Fibroblast of mammary gland (primary cell): ENCODE measurements around the gene CD164.
A peak's percentile ranks its signal among the peaks of the same experiment; 100 is the strongest.

Source experiments
- DNase-seq: peaks from one replicate; pipeline ENCODE4 v3.0.0-alpha.2; 2010; ENCODE audit warnings: low read depth
- H3K4me3 ChIP-seq: 2 replicates; pipeline ENCODE4 v1.5.1; 2011; ENCODE audit warnings: low read depth, mild to moderate bottlenecking, low read length, moderate library complexity; ENCODE audit not compliant: control insufficient read depth
- TF ChIP-seq, protein P1 (sequence below): conservative IDR thresholded peaks from 2 replicates; pipeline ENCODE4 v1.5.1; 2011; ENCODE audit warnings: low read depth, low read length, inconsistent platforms; ENCODE audit not compliant: control insufficient read depth, insufficient read depth

Gene CD164

GRCh38 chr6:109381747-109382575 lies at the start of gene CD164:
CD164 (minus strand) TSS chr6:109382467; CDS start chr6:109382378, 89 bp downstream.
- peak; percentile 92 for DNase-seq
- TF ChIP-seq, protein P1, sequence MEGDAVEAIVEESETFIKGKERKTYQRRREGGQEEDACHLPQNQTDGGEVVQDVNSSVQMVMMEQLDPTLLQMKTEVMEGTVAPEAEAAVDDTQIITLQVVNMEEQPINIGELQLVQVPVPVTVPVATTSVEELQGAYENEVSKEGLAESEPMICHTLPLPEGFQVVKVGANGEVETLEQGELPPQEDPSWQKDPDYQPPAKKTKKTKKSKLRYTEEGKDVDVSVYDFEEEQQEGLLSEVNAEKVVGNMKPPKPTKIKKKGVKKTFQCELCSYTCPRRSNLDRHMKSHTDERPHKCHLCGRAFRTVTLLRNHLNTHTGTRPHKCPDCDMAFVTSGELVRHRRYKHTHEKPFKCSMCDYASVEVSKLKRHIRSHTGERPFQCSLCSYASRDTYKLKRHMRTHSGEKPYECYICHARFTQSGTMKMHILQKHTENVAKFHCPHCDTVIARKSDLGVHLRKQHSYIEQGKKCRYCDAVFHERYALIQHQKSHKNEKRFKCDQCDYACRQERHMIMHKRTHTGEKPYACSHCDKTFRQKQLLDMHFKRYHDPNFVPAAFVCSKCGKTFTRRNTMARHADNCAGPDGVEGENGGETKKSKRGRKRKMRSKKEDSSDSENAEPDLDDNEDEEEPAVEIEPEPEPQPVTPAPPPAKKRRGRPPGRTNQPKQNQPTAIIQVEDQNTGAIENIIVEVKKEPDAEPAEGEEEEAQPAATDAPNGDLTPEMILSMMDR: no peak
- H3K4me3 ChIP-seq: peak within 1 kb of the TSS; percentile 66

GRCh38 chr6:109429496-109429895 lies 47.2 kb upstream of the CD164 start:
- TF ChIP-seq, protein P1: no peak
- DNase-seq: no peak
- H3K4me3 ChIP-seq: no peak overlapping the region

DNA sequence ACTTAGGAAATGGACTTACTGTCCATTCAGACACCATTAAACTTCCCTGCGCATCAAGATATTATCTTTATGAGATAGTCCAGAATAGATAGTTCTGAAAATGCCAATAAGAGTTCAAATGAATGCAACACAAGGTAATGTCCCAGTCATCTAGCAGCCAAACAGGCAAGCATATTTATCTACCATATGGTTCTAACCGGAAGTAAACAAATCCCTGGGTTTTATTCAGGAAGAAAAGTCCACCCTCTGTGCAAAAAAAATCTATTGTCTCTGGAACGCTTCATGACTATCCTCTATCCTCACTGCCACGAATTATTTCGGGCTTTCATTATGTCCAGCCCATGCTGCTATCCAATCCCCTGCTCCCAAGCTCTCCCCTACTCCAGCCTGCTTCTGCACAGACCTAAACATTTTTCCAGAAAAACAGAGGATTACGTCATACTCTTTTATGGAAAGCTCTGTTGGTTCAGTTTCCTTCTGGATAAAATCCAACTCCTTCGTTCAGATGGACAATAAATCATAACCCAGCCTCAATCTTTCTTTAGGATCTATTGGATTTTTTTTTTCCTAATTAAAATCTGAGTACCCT lies 46.7 kb upstream of the CD164 start:
- H3K4me3 ChIP-seq: no peak overlapping the region
- DNase-seq: peak; percentile 67
- TF ChIP-seq, protein P1: no peak

DNA sequence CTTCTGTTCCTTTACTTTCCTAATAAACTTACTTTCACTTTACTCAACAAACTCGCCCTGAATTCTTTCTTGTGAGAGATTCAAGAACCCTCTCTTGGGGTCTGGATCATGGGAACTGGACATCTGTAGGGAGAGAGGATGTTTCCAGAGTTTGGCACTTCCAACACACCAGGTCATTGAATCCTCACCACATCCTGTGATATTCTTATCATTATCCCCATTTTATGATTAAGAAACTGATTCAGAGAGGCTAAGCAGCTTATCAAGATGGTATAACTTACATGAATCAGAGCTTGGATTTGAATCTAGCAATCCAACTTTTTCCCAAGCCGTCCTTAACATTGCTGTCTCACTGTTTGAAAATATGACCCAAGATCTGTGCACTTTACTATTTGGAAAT lies 42.7 kb upstream of the CD164 start:
- TF ChIP-seq, protein P1: no peak

GRCh38 chr6:109421184-109421583 lies 38.9 kb upstream of the CD164 start:
- TF ChIP-seq, protein P1: no peak
- H3K4me3 ChIP-seq: no peak overlapping the region
- no peak for DNase-seq

More for the DNA sequence above, 42.7 kb upstream of the CD164 start:
- H3K4me3 ChIP-seq: no peak overlapping the region
- no peak for DNase-seq

DNA sequence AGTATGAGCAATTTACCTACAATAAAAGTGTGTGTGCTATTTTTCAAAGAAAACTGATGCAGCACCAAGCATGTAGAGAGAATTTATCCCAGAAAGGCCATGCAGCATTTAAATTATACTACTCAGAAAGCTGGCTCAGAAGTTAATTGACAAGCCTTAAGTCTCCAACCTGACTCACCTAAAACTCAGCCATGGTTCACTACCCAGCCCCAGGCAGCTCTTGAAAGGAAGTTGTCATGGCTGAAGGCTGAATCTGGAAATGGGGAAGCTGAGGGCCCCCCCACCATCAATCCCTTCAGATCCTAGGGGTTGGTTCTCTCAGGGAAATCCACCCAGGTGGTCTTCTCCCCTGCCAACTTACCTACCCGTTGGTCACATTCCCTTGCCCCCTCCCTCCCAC lies 38.5 kb upstream of the CD164 start:
- TF ChIP-seq, protein P1: no peak
- no peak overlapping the region for H3K4me3 ChIP-seq
- DNase-seq: no peak
